Heart left ventricle (tissue), 16 donors: ENCODE measurements around the gene RNF224. TPM values are rescaled to one million over a fixed set of nuclear protein-coding genes. Genes with fewer than 3 reads are reported as not detected.

ENCODE experiments used
- ATAC-seq, 4 donors: fragments of 200-7000 bp; cut with Tn5 transposase; one replicate each; pipeline ENCODE4 v1.9.1; 2020 to 2022; ENCODE audit warnings: moderate library complexity in 4 of 4, mild to moderate bottlenecking in 3 of 4, moderate number of reproducible peaks in 1 of 4
- DNase-seq, 5 donors: peaks; one replicate each; pipeline ENCODE4 v3.0.0-alpha.2; 2020
- H3K27ac ChIP-seq, 12 donors: fragments of 200-600 bp; sonication (generic) in 4 of 12; one replicate each; pipeline versions ENCODE4 v1.5.0 to v1.8.0; 2016 to 2022; ENCODE audit warnings: mild to moderate bottlenecking in 2 of 12
- H3K27me3 ChIP-seq, 9 donors: fragments of 200-600 bp; sonication (generic) in 2 of 9; one replicate each; pipeline versions ENCODE4 v1.5.1 to v1.8.0; 2016 to 2022; ENCODE audit warnings: mild to moderate bottlenecking in 3 of 9
- H3K36me3 ChIP-seq, 9 donors: fragments of 200-600 bp; sonication (generic) in 2 of 9; one replicate each; pipeline versions ENCODE4 v1.5.0 to v1.8.0; 2018 to 2022; ENCODE audit warnings: mild to moderate bottlenecking in 2 of 9
- H3K4me1 ChIP-seq, 12 donors: fragments of 200-600 bp; sonication (generic) in 4 of 12; one replicate each; pipeline versions ENCODE4 v1.5.0 to v1.8.0; 2016 to 2022; ENCODE audit warnings: mild to moderate bottlenecking in 3 of 12
- H3K4me3 ChIP-seq, 12 donors: fragments of 200-600 bp; sonication (generic) in 4 of 12; one replicate each; pipeline versions ENCODE4 v1.5.0 to v1.8.0; 2017 to 2022; ENCODE audit warnings: mild to moderate bottlenecking in 9 of 12, moderate library complexity in 4 of 12
- H3K9me3 ChIP-seq, 12 donors: fragments of 200-600 bp; sonication (generic) in 4 of 12; one replicate each; pipeline versions ENCODE4 v1.5.0 to v1.8.0; 2016 to 2022; ENCODE audit warnings: mild to moderate bottlenecking in 1 of 12
- POLR2A ChIP-seq, 2 donors: fragments of 450-650 bp; IDR thresholded peaks; one replicate each; pipeline ENCODE4 v1.6.1; 2017; ENCODE audit warnings: antibody characterized with exemption in 2 of 2, mild to moderate bottlenecking in 2 of 2, moderate library complexity in 2 of 2
- WGBS, 4 donors: extraction: QIAGEN DNeasy Blood & Tissue Kit in 2 of 4; methylation state at CpG; one replicate each; pipeline versions ENCODE4 v1.1.5 to v1.1.7; 2013 to 2018; 5-methylcytosine and 5-hydroxymethylcytosine counted together
- intact Hi-C, 10 donors: fragments of 100-400 bp; cut with DNase I; formaldehyde crosslinking; loops; one replicate each; pipeline versions ENCODE4 v1.11.1 to v1.14.2; 2022
- polyA plus RNA-seq, 2 donors: library from polyadenylated mRNA; stranded (reverse); fragments of 200-250 nt; gene quantifications; one replicate each; pipeline ENCODE4 v1.2.3, GENCODE V29; 2013
- total RNA-seq, 9 donors: library from RNA; depleted of rRNA in 2 of 9; stranded (reverse); fragments of >200 nt in 2 of 9; fragmentation: NEBNext Ultra II Directional in 3 of 9; extraction: Animal tissue kit (Norgen Biotek cat#: 25700) in 3 of 9; gene quantifications; one replicate each; pipeline versions ENCODE4 v1.1.0 to v1.2.4, GENCODE V29; 2016 to 2023
- TF ChIP-seq, protein P1 (sequence below), 12 donors: fragments of 200-600 bp; sonication (generic) in 4 of 12; IDR thresholded peaks; one replicate each; pipeline versions ENCODE4 v1.5.0 to v1.8.0; 2018 to 2022; ENCODE audit warnings: antibody characterized with exemption in 12 of 12, mild to moderate bottlenecking in 5 of 12
- donor health status: ischemic (EF 13 %, LVEDD 7.1; RV severe dilation, severe dysfunction).
- donor health status: healthy with polysubstance abuse.
- donor health status: DM: no; HTN: yes; CAD: no.
- donor health status: DM: no; HTN: no; CAD: no.
- donor health status: ischemic (EF 25% LVEDD 6.9; RV normal size, moderate dysfunction).
- donor health status: ischemic (EF 25% LVEDD 5.7; RV mildly dilated, moderate dysfunction).
- donor health status: healthy.
- donor health status: DM: yes; HTN: yes; CAD: no.
- donor health status: ischemic (EF 35%, LVEDD 5.7; RV mildly dilated, moderate dysfunction).
- donor health status: nonischemic (EF 11% LVEDD 7.7; RV severe dilation, severe dysfunction).
- donor health status: DM: yes; HTN: yes; CAD: no.
- donor health status: PGD.
- donor health status: ischemic (EF 29% LVEDD 5.4; RV normal size, mild dysfunction).
- donor health status: nonischemic (EF 23%, LVEDD 6.1; RV moderate dilation, normal function).

The RNF224 gene
- total and polyA plus RNA-seq, 11 donors = not detected

DNA sequence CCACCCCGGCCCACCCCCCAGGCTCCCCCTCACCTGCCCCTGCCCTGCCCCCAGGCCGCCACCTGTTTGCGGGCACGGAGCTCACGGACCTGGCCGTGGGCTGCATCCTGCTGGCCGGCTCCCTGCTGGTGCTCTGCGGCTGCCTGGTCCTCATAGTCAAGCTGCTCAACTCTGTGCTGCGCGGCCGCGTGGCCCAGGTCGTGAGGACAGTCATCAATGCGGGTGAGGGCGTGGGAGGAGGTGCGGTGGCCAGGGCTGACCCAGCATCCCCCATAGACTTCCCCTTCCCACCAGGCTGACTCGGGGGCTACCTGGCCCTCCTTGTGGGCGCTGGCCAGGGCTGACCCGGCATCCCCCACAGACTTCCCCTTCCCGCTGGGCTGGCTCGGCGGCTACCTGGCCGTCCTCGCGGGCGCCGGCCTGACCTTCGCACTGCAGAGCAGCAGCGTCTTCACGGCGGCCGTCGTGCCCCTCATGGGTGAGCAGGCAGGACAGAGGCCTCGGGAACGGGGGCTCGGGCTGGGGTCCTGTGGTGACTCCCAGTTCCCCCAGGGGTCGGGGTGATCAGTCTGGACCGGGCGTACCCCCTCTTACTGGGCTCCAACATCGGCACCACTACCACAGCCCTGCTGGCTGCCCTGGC, 6.9 kb downstream of the RNF224 start:
- Histone ChIP-seq H3K27me3 (peaks cover 7 to 43% (median 31%) of the 10 kb centered on the region in 9 donors), H3K4me1 (peaks cover 0 to 35% (median 18%) of the 10 kb centered on the region in 12 donors), H3K36me3 (no peaks in the 10 kb centered on the region), H3K27ac (no peak overlapping the region), H3K9me3 (no peaks in the 10 kb centered on the region), H3K4me3 (no peak overlapping the region)
- ATAC-seq (no peak), DNase-seq (no peak)
- no peak for TF ChIP-seq POLR2A (IDR thresholded peaks at IDR 0.05)
- TF ChIP-seq, protein P1, sequence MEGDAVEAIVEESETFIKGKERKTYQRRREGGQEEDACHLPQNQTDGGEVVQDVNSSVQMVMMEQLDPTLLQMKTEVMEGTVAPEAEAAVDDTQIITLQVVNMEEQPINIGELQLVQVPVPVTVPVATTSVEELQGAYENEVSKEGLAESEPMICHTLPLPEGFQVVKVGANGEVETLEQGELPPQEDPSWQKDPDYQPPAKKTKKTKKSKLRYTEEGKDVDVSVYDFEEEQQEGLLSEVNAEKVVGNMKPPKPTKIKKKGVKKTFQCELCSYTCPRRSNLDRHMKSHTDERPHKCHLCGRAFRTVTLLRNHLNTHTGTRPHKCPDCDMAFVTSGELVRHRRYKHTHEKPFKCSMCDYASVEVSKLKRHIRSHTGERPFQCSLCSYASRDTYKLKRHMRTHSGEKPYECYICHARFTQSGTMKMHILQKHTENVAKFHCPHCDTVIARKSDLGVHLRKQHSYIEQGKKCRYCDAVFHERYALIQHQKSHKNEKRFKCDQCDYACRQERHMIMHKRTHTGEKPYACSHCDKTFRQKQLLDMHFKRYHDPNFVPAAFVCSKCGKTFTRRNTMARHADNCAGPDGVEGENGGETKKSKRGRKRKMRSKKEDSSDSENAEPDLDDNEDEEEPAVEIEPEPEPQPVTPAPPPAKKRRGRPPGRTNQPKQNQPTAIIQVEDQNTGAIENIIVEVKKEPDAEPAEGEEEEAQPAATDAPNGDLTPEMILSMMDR (IDR thresholded peaks at IDR 0.05) = no peak
- 60 to 73% (median 65%) methylated on average over 17 to 40 of the region's 40 CpGs for WGBS, 4 donors
- intact Hi-C loops = loop anchor here in 1 of 10 donors (10.0 kb wide), 1 partner anchor 449 kb away; no protein-coding TSS in a partner anchor

DNA sequence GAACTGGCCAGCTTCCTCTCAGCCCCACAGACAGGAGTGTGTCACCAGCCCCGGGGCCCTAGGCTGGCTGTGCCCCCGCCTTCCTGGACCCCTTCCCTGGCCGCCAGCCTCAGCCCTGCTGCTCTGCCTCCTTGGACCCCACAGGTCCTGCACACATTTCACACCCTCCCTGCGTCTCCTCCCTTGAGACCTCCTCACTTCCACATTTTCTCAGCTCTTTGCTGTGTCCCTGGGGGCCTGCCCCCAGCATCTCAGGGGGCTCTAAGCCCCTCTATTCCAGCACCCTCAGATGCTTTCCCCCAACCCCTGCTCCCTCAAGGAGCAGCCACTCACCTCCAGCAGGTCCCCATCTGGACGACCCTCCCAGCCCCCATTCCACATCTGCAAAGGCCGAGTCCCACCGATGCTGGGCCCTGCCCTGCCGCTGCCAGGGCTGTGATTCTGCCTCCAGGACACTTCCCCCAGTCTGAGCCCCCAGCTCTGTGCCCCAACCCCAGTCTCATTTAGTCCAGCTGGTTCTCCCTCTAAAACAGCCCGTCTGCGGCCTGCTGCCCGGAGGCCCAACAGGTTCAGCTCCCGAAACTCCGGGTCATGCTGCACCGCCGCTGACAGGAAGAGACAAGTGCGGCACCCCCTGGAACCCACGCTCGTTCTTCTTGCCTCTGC, 7.6 kb downstream of the RNF224 start:
- 72 to 81% (median 79%) methylated on average over 16 to 18 of the region's 18 CpGs for WGBS, 4 donors
- H3K4me3 ChIP-seq = no peak overlapping the region
- H3K36me3 ChIP-seq = no peaks in the 10 kb centered on the region
- peaks cover 0 to 42% (median 24%) of the 10 kb centered on the region in 12 donors for H3K4me1 ChIP-seq
- intact Hi-C loops = loop anchor here in 2 of 10 donors (5.0 to 10.0 kb wide), 2 partner anchors 118 to 450 kb away; no protein-coding TSS in a partner anchor
- ATAC-seq (no peak), DNase-seq (no peak)
- H3K27ac ChIP-seq = no peak overlapping the region
- peaks cover 4 to 36% (median 27%) of the 10 kb centered on the region in 9 donors for H3K27me3 ChIP-seq
- TF ChIP-seq, protein P1 (IDR thresholded peaks at IDR 0.05) = no peak
- TF ChIP-seq POLR2A (IDR thresholded peaks at IDR 0.05) = no peak
- no peaks in the 10 kb centered on the region for H3K9me3 ChIP-seq

- WGBS, 4 donors = 67 to 84% (median 70%) methylated on average over 25 to 35 of the region's 35 CpGs
- Histone ChIP-seq H3K4me1 (peaks cover 0 to 50% (median 27%) of the 10 kb centered on the region in 12 donors), H3K27ac (no peak overlapping the region), H3K4me3 (peak overlapping the region in 10 of 12 donors; percentile 4 to 41 (median 32)), H3K36me3 (no peaks in the 10 kb centered on the region), H3K9me3 (no peaks in the 10 kb centered on the region), H3K27me3 (peaks cover 0 to 29% (median 19%) of the 10 kb centered on the region in 9 donors)
- DNase-seq (no peak), ATAC-seq (no peak)
- intact Hi-C loops = loop anchor here in 2 of 10 donors (5.0 to 10.0 kb wide), 2 partner anchors 118 to 451 kb away; no protein-coding TSS in a partner anchor
- TF ChIP-seq POLR2A (IDR thresholded peaks at IDR 0.05) = no peak
- TF ChIP-seq, protein P1 (IDR thresholded peaks at IDR 0.05) = no peak
Observed at GRCh38 chr9:137235424-137236237, 8.3 kb downstream of the RNF224 start.
